GM19395 (cell line): Measurements from ENCODE around the gene TRERF1.

Source experiments
- ATAC-seq: cut with Tn5 transposase; IDR thresholded peaks from one replicate; pipeline ENCODE4 v1.9.1; 2021; ENCODE audit warnings: mild to moderate bottlenecking, moderate library complexity; ENCODE audit not compliant: unreplicated experiment

The TRERF1 gene

GRCh38 chr6:42259286-42259685 lies 192.4 kb downstream of the TRERF1 start:
- ATAC-seq: no peak

DNA sequence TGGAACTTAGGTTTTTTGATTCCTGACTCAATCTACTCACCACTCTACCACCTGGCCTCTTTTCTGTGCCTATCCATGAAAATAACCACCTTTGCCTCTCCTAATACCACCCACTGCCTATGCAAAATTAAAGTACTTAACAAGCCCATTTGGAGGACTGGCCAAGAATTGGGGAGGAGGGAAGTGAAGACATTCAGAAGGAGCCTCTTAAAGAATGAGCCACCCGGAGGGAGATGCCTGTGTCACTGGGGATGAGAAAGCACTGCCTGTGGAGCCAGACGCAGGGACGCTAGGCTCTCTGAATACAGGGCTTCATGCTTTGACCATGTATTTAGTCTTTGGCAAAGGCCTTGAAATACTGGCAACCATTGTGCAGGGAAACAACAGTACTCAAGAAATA lies 194.1 kb downstream of the TRERF1 start:
- no peak for ATAC-seq

DNA sequence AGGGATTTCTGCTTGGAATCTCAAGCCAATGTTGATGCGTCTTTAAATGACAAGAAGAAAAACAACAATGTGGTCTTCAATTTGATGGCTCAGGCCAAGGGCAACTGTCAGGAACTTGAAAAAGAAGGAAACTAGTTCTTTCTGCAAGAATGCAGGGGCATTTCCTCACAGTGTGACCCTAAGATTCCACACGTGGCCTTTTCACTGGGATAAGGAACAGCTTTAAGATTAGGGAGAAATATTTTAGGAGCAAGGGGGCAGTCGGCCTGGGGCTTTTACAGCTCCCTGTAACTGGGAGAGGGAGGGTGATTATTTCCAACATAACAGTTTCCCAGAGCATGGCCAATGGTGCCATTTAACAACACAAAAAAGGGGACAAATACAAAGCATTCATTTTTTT lies 194.7 kb downstream of the TRERF1 start:
- ATAC-seq: no peak

GRCh38 chr6:42255050-42255449 lies 196.7 kb downstream of the TRERF1 start:
- ATAC-seq: no peak

GRCh38 chr6:42254505-42254904 lies 197.2 kb downstream of the TRERF1 start:
- no peak for ATAC-seq

DNA sequence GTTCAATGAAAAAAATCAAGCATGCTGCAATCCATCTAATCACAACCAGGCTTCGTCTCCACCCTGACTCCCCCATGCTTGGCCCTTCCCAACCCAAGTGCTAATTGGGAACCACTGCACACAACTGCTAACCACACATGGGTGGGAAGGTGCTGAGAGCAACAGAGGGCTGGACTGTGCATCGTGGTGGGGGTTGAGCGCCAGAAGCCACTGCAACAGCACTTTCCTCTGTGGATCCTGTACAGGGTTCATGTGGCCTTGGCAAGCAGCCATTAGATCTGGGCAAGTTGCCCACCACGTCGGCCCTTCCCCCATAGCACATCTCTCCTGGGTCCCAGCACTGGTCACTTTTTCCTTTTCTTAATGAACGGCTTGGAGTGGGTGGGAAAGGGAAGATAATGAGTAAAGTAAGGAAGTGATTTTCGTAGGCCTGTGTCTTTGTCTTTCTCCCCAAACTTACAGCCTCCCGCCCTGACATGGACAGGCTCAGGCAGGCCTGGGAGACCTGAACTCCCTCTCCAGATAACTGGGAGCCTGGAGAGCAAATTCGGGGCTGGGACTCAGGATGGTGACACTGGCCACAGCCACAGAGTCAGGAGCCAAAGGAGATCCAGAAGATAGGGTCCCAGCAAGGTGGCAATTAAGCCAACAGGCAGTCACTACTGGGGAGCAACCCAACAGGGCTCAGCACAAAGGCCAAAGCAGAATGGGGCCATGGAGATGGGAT lies 199.7 kb downstream of the TRERF1 start:
- no peak for ATAC-seq

GRCh38 chr6:42251500-42251899 lies 200.2 kb downstream of the TRERF1 start:
- ATAC-seq: no peak

DNA sequence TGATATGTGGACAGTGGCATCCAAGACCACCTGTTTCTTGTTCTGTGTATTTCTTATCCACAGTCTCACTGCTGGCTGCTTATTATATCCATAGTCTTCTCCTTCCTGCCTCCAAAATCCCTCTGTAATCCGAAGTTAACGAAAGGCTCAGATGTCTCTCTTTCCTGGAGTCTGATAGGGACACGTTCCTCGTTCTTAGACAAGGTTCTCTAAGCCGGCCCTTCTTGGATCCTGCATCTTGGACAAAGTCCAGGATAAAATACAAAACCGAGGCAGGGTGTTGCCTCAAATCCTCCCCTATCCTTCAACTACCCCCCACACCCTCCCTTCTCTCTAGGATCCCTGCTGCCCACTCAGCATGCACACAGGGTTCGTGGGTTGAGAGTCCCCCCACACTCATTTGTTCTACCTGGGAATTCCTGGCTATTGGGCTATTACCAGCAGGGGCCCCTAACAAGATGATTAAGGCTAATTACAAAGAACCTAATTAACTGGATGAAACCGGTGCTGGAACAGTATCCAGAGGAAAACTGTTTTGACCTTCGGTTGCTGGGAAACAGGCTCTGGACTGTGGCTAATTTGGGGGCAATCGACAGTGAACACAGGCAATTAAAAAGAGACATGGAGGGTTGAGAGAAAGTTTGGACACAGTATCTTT lies 201.3 kb downstream of the TRERF1 start:
- no peak for ATAC-seq

DNA sequence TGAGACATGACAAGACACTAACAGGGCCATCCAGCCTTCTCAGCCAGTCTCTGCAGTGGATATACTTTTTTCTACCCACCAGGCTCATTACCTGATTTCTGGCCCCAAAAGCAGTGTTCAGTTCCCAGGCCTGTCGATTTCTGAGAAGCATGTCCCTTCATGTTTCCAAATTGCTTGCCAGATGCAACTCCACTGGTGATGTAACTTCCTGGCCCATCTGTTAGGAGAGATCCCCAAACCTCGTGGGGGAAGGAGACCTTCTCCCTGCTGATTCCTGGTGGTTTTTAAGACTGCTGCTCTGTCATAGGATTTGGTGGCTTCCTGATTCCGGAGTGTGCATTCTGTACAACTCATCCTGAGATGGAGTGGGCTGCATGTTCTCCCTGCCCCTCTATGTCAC lies 202.4 kb downstream of the TRERF1 start:
- no peak for ATAC-seq

GRCh38 chr6:42243046-42243445 lies 208.7 kb downstream of the TRERF1 start:
- no peak for ATAC-seq

- no peak for ATAC-seq
Measured at GRCh38 chr6:42241915-42242314, 209.8 kb downstream of the TRERF1 start.

GRCh38 chr6:42239736-42240375 lies 211.9 kb downstream of the TRERF1 start:
- no peak for ATAC-seq

- ATAC-seq: no peak
Measured at GRCh38 chr6:42239333-42239732, 212.4 kb downstream of the TRERF1 start.

- ATAC-seq: no peak
Measured at GRCh38 chr6:42237857-42238256, 213.9 kb downstream of the TRERF1 start.

DNA sequence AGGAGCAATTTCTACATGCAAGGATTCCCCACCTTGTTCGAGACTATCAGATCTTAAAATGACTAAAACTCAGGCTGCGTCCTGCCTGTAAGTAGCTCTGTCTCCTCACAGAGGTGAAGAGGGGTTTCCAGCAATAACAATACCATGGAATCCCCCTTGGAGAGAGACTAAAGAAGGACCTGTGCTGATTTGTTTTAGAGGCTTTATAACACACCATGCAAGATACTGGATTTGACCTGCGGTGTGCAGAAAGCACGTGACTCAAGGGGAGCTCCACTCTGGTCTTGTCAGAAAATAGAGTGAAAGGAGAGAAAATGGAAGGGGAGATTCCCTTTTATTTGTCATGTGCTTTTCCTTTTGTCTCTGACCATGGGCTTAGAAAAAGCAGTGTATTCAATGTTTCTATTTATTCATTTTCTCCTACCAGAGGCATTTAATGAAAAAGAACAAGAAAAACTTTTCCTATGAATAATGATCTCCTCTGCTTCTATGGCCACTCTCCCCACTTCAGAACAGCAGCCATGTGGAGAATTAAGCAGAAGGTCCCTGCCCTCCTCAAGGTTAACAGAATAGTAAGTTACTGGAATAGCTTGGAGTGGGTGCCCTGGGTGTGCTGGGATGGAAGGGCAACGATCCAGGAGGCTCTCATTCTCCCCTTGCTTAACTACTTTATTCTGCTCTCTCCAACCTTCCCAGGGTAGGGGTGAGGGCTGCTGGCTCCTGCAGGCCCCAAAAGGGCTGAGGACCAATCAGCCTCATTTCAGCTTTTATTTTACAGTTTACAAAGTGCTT lies 214.8 kb downstream of the TRERF1 start:
- no peak for ATAC-seq

GRCh38 chr6:42236030-42236429 lies 215.7 kb downstream of the TRERF1 start:
- ATAC-seq: no peak

DNA sequence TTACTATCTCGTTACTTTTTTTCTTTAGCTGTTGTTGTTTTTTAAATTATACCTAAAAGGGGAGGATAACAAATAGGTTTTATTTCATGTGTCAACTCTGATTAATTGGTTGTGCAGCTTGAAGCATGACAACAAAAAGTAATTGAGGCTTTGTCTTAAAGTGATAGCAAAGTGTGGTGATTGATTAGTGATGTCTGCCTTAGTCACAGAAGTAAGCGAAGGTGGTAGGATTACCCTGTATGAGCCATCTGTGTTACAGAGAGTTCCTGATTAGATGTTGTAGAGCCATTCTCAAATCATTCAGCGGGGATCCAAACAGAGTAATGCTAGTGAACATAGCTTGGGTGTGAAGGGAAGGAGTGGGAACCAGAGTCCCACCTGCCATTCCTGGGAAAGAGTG lies 219.7 kb downstream of the TRERF1 start:
- no peak for ATAC-seq

DNA sequence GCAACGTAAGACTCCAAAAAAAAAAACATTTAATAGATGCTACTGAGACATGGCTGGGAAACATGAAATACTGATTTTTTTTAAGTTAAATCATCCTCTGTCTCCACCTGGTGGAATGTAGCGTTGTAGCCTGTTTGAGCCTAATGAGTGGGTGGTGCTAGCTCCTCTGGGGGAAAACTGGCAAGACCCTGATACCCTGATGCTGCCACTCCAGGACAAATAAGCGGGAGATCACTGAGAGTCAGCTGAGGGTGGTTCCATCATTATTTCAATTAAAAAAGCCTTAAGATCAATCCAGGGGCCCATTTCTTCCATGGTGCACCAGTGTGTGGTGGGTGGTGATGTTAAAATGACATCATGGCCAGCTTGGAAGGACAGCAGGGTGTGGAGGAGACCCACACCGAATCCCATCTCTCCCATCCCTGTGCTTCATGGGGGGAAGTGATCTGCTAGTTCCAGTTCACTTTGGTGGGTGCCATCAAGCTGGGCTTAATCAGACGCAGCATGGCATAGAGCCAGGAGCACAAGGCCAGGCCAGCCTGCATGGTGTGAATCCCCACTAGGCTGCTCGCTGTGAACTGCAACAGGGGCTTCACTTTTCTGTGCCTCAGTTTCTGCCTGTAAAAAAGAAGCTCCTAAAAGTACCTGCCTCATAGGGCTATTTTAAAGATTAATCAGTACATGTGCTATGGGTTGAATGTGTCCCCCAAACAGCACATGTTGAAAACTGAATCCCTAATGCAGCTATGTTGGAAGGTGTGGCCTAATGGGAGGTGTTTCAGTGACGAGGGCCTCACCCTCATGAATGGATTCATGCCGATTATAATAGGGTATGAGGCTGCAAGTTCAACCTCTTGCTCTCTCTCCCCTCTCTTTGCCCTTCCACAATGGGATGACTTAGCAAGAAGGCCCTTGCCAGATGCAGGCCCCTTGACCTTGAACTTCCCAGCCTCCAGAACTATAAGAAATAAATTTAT lies 221.1 kb downstream of the TRERF1 start:
- no peak for ATAC-seq

DNA sequence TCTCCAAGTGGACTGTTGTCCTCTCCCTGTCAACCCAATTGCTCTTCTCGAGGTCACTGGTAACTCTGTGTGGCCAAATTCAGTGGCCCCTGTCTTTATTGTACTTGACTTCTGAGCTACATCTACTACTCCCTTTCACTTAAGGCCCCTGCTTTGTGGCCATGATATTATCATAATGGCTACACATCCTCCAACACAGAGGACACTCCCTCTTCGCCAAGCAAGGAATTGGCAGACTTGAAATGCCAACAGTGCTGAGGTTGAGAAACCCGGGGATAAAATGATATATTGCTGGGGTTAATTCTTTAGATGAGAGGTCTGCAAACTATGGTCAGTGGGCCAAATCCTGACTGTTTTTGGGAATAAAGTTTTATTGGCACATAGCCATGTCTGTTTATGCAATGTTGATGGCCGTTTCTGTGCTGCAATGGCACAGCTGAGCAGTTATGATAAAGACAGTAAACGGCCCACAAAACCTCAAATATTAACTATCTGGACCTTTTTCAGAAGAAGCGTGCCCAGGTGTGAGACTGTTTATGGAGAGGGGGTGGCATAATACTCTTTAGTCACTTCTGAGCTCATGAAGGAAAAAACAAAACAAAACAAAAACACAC lies 222.1 kb downstream of the TRERF1 start:
- no peak for ATAC-seq

DNA sequence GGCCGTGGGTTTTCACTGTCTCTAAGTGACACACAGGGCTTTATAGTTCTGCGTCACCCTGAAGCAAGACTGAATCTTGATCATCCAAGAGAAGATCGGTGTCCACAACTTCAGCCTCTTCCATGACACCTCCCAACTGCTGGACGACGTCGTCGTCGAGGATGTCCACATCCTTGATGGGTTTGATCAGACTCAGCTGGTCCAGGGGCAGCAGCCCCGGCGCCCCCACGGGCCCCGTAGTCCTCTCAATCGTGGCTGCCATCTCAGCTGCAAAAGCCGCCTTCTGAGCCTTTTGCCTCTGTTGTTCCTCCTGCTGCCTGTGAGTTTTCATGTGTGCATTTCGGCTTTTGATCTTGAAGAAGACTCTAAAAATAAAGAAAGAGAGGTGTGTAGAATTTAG lies 223.4 kb downstream of the TRERF1 start:
- no peak for ATAC-seq
